Lower lobe of right lung (tissue), 2 donors: ENCODE results near the gene DBN1. TPM values are rescaled to one million over a fixed set of nuclear protein-coding genes. Genes with fewer than 3 reads are reported as not detected.
A peak's percentile ranks its signal among the peaks of the same experiment; 100 is the strongest.

Experiments
- ATAC-seq, 2 donors: fragments of 200-7000 bp; cut with Tn5 transposase; one replicate each; pipeline ENCODE4 v1.9.1; 2020 to 2022; ENCODE audit warnings: mild to moderate bottlenecking in 2 of 2, moderate library complexity in 2 of 2
- DNase-seq: peaks from one replicate; pipeline ENCODE4 v3.0.0-alpha.2; 2020
- H3K27ac ChIP-seq: fragments of 200-600 bp; one replicate; pipeline ENCODE4 v1.8.0; 2022
- H3K27me3 ChIP-seq: fragments of 200-600 bp; one replicate; pipeline ENCODE4 v1.8.0; 2022; ENCODE audit warnings: low read depth
- H3K36me3 ChIP-seq: fragments of 200-600 bp; one replicate; pipeline ENCODE4 v1.8.0; 2022; ENCODE audit warnings: mild to moderate bottlenecking
- H3K4me1 ChIP-seq: fragments of 200-600 bp; one replicate; pipeline ENCODE4 v1.8.0; 2022
- H3K4me3 ChIP-seq: fragments of 200-600 bp; one replicate; pipeline ENCODE4 v1.8.0; 2022; ENCODE audit warnings: mild to moderate bottlenecking
- H3K9me3 ChIP-seq: fragments of 200-600 bp; one replicate; pipeline ENCODE4 v1.8.0; 2022
- CTCF ChIP-seq: fragments of 200-600 bp; IDR thresholded peaks from one replicate; pipeline ENCODE4 v1.8.0; 2022; ENCODE audit warnings: antibody characterized with exemption, mild to moderate bottlenecking
- intact Hi-C: fragments of 100-400 bp; cut with DNase I; formaldehyde crosslinking; loops from one replicate; pipeline ENCODE4 v1.11.0; 2022
- total RNA-seq: library from RNA; stranded (reverse); fragmentation: NEBNext Ultra II Directional; extraction: Animal tissue kit (Norgen Biotek cat#: 25700); gene quantifications from one replicate; pipeline ENCODE4 v1.2.1, GENCODE V29; 2021
- donor health status: DM: no; HTN: yes; CAD: no; lungs with severe emphysema.

DBN1 gene
- total RNA-seq, 1 donor from 2014 or later, result 23.1 TPM

DNA sequence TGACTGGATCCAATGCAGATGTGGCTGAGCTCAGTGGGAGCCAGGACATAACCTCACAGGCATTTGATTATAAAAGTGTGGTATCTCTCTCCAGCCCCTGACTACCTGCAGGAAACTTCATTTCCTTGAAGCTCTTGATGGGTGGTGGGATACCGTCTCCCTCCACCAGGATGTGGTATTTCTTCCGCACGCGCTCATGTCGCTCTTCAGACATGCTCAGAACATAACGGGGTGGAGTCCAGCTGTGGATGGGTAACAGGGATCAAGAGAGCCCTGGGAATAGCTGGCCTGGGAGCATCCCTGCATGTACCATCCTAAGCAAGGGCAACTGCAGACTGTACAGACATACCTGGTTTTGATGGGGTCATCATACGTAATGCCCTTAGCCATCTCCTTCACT is 42.1 kb upstream of the DBN1 start:
- ATAC-seq (no peak), DNase-seq (no peak)
- intact Hi-C loops, result no loop called here
- H3K27me3 ChIP-seq, result no peaks in the 10 kb centered on the region
- H3K4me3 ChIP-seq, result peak overlapping the region; percentile 93
- H3K27ac ChIP-seq, result no peak overlapping the region
- peaks cover 17% of the 10 kb centered on the region for H3K4me1 ChIP-seq
- peaks cover 69% of the 10 kb centered on the region for H3K36me3 ChIP-seq
- no peak for TF ChIP-seq CTCF
- H3K9me3 ChIP-seq, result no peaks in the 10 kb centered on the region

DNA sequence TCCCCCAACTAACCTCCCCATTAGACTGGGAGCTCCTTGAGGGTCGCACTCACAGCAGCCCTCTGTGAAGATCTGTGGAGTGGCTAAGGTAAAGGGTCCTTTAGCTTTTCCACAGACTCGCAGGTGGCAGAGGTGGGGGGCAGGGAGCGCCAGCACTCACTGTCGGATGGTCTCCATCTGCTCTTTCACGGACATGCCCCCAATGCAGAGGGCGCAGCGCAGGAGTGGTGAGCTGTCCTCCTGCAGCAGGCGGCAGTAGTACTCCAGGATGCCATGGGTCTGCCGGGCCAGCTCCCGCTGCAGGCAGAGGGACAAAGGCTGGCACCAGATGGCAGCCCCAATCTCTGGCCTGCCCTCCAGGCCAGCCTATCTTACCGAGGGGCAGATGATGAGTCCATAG is 41.1 kb upstream of the DBN1 start:
- Histone ChIP-seq H3K9me3 (no peaks in the 10 kb centered on the region), H3K36me3 (peaks cover 63% of the 10 kb centered on the region), H3K4me3 (no peak overlapping the region), H3K27me3 (no peaks in the 10 kb centered on the region), H3K27ac (no peak overlapping the region), H3K4me1 (peaks cover 24% of the 10 kb centered on the region)
- no peak for DNase-seq
- intact Hi-C loops, result no loop called here
- no peak for TF ChIP-seq CTCF
- ATAC-seq, result no peak

- no peak overlapping the region for H3K4me3 ChIP-seq
- intact Hi-C loops, result no loop called here
- TF ChIP-seq CTCF, result no peak
- H3K36me3 ChIP-seq, result peaks cover 57% of the 10 kb centered on the region
- H3K27me3 ChIP-seq, result no peaks in the 10 kb centered on the region
- H3K27ac ChIP-seq, result no peak overlapping the region
- peaks cover 29% of the 10 kb centered on the region for H3K4me1 ChIP-seq
- DNase-seq (no peak), ATAC-seq (no peak)
- H3K9me3 ChIP-seq, result no peaks in the 10 kb centered on the region
These were observed 40.1 kb upstream of the DBN1 start for GRCh38 chr5:177513500-177513899.

- intact Hi-C loops, result no loop called here
- no peak for TF ChIP-seq CTCF
- Histone ChIP-seq H3K27ac (no peak overlapping the region), H3K9me3 (no peaks in the 10 kb centered on the region), H3K27me3 (no peaks in the 10 kb centered on the region), H3K36me3 (peaks cover 57% of the 10 kb centered on the region), H3K4me1 (peaks cover 29% of the 10 kb centered on the region), H3K4me3 (no peak overlapping the region)
- DNase-seq (no peak), ATAC-seq (no peak)
These were observed 39.4 kb upstream of the DBN1 start for GRCh38 chr5:177512736-177513380.

DNA sequence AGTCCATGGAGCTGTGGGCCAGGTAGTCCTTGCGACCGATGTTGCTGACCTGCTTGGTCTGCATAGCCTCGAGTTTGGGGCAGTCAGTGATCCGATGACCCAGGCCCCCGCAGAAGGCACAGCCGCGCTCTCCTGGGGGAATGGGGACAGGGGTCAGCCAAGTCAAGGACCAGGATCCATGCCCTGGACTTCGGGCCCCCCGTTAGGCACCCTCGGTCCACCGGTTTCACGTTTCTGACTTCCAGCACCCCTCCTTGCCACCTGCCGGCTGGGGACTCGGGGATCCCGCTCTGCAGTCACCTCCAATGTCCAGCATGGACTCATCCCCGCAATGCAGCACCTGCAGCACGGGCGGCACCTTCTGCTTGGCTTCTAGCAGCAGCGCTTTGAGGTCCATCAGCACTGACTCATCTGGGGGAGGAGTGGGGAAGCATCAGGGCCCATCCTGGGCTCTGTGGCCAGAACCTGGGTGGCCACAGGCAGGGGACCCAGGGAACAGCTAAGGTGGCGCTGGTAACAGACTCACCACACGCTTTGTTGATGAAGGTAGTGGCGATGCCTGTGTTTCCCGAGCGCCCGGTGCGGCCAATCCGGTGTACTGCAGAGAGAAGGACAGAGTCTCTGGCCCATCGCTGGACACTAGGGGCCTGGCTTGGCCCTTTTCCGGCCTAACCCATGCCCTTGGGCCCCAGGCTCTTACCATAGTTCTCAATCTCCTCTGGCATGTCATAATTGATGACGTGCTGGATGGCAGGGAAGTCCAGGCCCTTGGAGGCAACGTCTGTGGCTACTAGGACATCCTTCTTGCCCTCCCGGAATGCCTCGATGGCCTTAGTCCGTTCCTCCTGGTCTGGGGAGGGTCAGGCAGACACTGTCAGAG is 38.6 kb upstream of the DBN1 start:
- H3K4me1 ChIP-seq, result peaks cover 36% of the 10 kb centered on the region
- H3K4me3 ChIP-seq, result no peak overlapping the region
- no peak for TF ChIP-seq CTCF
- no peaks in the 10 kb centered on the region for H3K9me3 ChIP-seq
- H3K36me3 ChIP-seq, result peaks cover 57% of the 10 kb centered on the region
- H3K27ac ChIP-seq, result peak overlapping the region; percentile 89
- intact Hi-C loops, result no loop called here
- ATAC-seq (no peak), DNase-seq (no peak)
- H3K27me3 ChIP-seq, result no peaks in the 10 kb centered on the region
